SK-N-SH (cell line): ENCODE data around the gene ACP3.

Experiments
- CTCF ChIP-seq: fragments of 200-600 bp; sonication (generic); IDR thresholded peaks from 2 replicates; pipeline ENCODE4 v1.6.1; 2017; ENCODE audit warnings: antibody characterized with exemption, mild to moderate bottlenecking, moderate library complexity
- NRF1 ChIP-seq: IDR thresholded peaks from 2 replicates; pipeline ENCODE4 v1.6.1; 2012; ENCODE audit warnings: low read depth, mild to moderate bottlenecking, low read length
- POLR2AphosphoS5 ChIP-seq: IDR thresholded peaks from 2 replicates; pipeline ENCODE4 v1.6.1; 2012; ENCODE audit warnings: low read depth, low read length
- RAD21 ChIP-seq: IDR thresholded peaks from 2 replicates; pipeline ENCODE4 v1.6.1; 2012; ENCODE audit warnings: mild to moderate bottlenecking, low read length
- RCOR1 ChIP-seq: fragments of 150-350 bp; IDR thresholded peaks from 2 replicates; pipeline ENCODE4 v1.6.1; 2017; ENCODE audit warnings: antibody characterized with exemption, low read length
- REST ChIP-seq: IDR thresholded peaks from 2 replicates; pipeline ENCODE4 v1.6.1; 2012; ENCODE audit warnings: mild to moderate bottlenecking, low read depth, low read length, moderate library complexity
- RFX5 ChIP-seq: IDR thresholded peaks from 2 replicates; pipeline ENCODE4 v1.6.1; 2012; ENCODE audit warnings: mild to moderate bottlenecking, improper control_type of control experiment, low read length
- SIN3A ChIP-seq: IDR thresholded peaks from 2 replicates; pipeline ENCODE4 v1.6.1; 2012; ENCODE audit warnings: low read depth, mild to moderate bottlenecking, low read length, moderate library complexity, borderline replicate concordance
- SMC3 ChIP-seq: IDR thresholded peaks from 2 replicates; pipeline ENCODE4 v1.6.1; 2012; ENCODE audit warnings: low read depth, low read length, improper control_type of control experiment
- TEAD4 ChIP-seq: IDR thresholded peaks from 2 replicates; pipeline ENCODE4 v1.4.0; 2012; ENCODE audit warnings: mild to moderate bottlenecking, borderline replicate concordance; ENCODE audit not compliant: insufficient read depth

GRCh38 chr3:132276228-132276906, 40.8 kb upstream of the ACP3 start:
- TF ChIP-seq RCOR1 (no peak), SIN3A (no peak), CTCF (no peak), SMC3 (no peak), TEAD4 (no peak), POLR2AphosphoS5 (no peak), NRF1 (no peak), RFX5 (no peak), RAD21 (no peak), REST (no peak)
